Right lobe of liver (tissue), 6 donors: ENCODE results near the gene NRXN3. TPM values are rescaled to one million over a fixed set of nuclear protein-coding genes. Genes with fewer than 3 reads are reported as not detected.

Source experiments
- ATAC-seq, 4 donors: fragments of 200-7000 bp; cut with Tn5 transposase; one replicate each; pipeline ENCODE4 v1.9.1; 2020; ENCODE audit warnings: mild to moderate bottlenecking in 4 of 4, moderate library complexity in 4 of 4
- DNase-seq, 3 donors: peaks; one replicate each; pipeline ENCODE4 v3.0.0-alpha.2; 2020
- H3K27ac ChIP-seq, 3 donors: fragments of 200-600 bp; one replicate each; pipeline ENCODE4 v1.8.0; 2022
- H3K27me3 ChIP-seq, 2 donors: fragments of 200-600 bp; one replicate each; pipeline ENCODE4 v1.8.0; 2022
- H3K36me3 ChIP-seq, 4 donors: fragments of 200-600 bp; sonication (generic) in 1 of 4; one replicate each; pipeline versions ENCODE4 v1.5.1 to v1.8.0; 2017 to 2022; ENCODE audit warnings: control low read depth in 1 of 4
- H3K4me1 ChIP-seq, 4 donors: fragments of 200-600 bp; sonication (generic) in 1 of 4; one replicate each; pipeline versions ENCODE4 v1.5.1 to v1.8.0; 2017 to 2022; ENCODE audit warnings: control low read depth in 1 of 4
- H3K4me3 ChIP-seq, 3 donors: fragments of 200-600 bp; one replicate each; pipeline ENCODE4 v1.8.0; 2022
- H3K9me3 ChIP-seq, 4 donors: fragments of 200-600 bp; sonication (generic) in 1 of 4; one replicate each; pipeline versions ENCODE4 v1.5.1 to v1.8.0; 2017 to 2022; ENCODE audit warnings: control low read depth in 1 of 4
- CTCF ChIP-seq, 4 donors: fragments of 200-600 bp in 3 of 4; fragments of 450-650 bp in 1 of 4; IDR thresholded peaks; one replicate each; pipeline versions ENCODE4 v1.5.1 to v1.8.0; 2016 to 2022; ENCODE audit warnings: antibody characterized with exemption in 4 of 4, mild to moderate bottlenecking in 2 of 4
- POLR2A ChIP-seq: fragments of 450-650 bp; IDR thresholded peaks from one replicate; pipeline ENCODE4 v1.6.1; 2017; ENCODE audit warnings: antibody characterized with exemption, mild to moderate bottlenecking
- WGBS: methylation state at CpG from one replicate; pipeline ENCODE4 v1.1.6; 2018; ENCODE audit warnings: low coverage, low lambda C conversion rate; ENCODE audit not compliant: insufficient coverage; ENCODE audit errors: missing lambda C conversion rate; 5-methylcytosine and 5-hydroxymethylcytosine counted together
- intact Hi-C, 2 donors: fragments of 100-400 bp; cut with DNase I; formaldehyde crosslinking; loops; one replicate each; pipeline versions ENCODE4 v1.11.2 to v1.14.1; 2022
- total RNA-seq, 6 experiments: library from RNA; depleted of rRNA in 2 of 6; stranded (reverse); fragments of >200 nt in 2 of 6; fragmentation: NEBNext Ultra II Directional in 3 of 6; extraction: Animal tissue kit (Norgen Biotek cat#: 25700) in 3 of 6; gene quantifications; one replicate each; pipeline versions ENCODE4 v1.1.0 to v1.2.4, GENCODE V29; 2016 to 2023
- donor health status: DM: no; HTN: yes; CAD: no.
- donor health status: DM: no; HTN: no; CAD: no.
- donor health status: DM: no; HTN: no; CAD: no.
- donor health status: DM: no; HTN: yes; CAD: no.
- donor health status: DM: no; HTN: yes; CAD: no.

Gene NRXN3
- total RNA-seq, 6 experiments from 2014 or later: 0.06 to 0.51 (median 0.23) TPM; not detected in 1

GRCh38 chr14:79862045-79862444, 1691.9 kb downstream of the NRXN3 start:
- H3K9me3 ChIP-seq: no peaks in the 10 kb centered on the region
- ATAC-seq: no peak
- DNase-seq: no peak
- H3K27ac ChIP-seq: no peak overlapping the region
- no peaks in the 10 kb centered on the region for H3K27me3 ChIP-seq
- 40% methylated on average over 1 of the region's 12 CpGs for WGBS
- TF ChIP-seq POLR2A (no peak), CTCF (IDR thresholded peaks at IDR 0.05) (no peak)
- H3K4me1 ChIP-seq: no peaks in the 10 kb centered on the region
- no peak overlapping the region for H3K4me3 ChIP-seq
- intact Hi-C loops: no loop called here
- H3K36me3 ChIP-seq: no peaks in the 10 kb centered on the region

- no peak for DNase-seq
- peaks cover 0 to 3% (median 0%) of the 10 kb centered on the region in 4 donors for H3K9me3 ChIP-seq
- ATAC-seq: no peak
- intact Hi-C loops: no loop called here
- no peaks in the 10 kb centered on the region for H3K27me3 ChIP-seq
- WGBS: 38% methylated on average over 1 of the region's 1 CpG
- TF ChIP-seq CTCF (IDR thresholded peaks at IDR 0.05) (no peak), POLR2A (no peak)
- H3K36me3 ChIP-seq: no peaks in the 10 kb centered on the region
- H3K27ac ChIP-seq: no peak overlapping the region
- no peaks in the 10 kb centered on the region for H3K4me1 ChIP-seq
- no peak overlapping the region for H3K4me3 ChIP-seq
Measured at GRCh38 chr14:79871136-79871535, 1701.0 kb downstream of the NRXN3 start.

- H3K4me3 ChIP-seq: no peak overlapping the region
- no peaks in the 10 kb centered on the region for H3K27me3 ChIP-seq
- no peak for ATAC-seq
- DNase-seq: no peak
- no peaks in the 10 kb centered on the region for H3K4me1 ChIP-seq
- H3K9me3 ChIP-seq: peaks cover 0 to 3% (median 0%) of the 10 kb centered on the region in 4 donors
- intact Hi-C loops: no loop called here
- H3K36me3 ChIP-seq: no peaks in the 10 kb centered on the region
- H3K27ac ChIP-seq: no peak overlapping the region
- TF ChIP-seq POLR2A: no peak
Measured at GRCh38 chr14:79878229-79878628, 1708.1 kb downstream of the NRXN3 start.

- peaks cover 0 to 3% (median 0%) of the 10 kb centered on the region in 4 donors for H3K9me3 ChIP-seq
- intact Hi-C loops: no loop called here
- no peak overlapping the region for H3K27ac ChIP-seq
- no peak for TF ChIP-seq POLR2A
- no peak for TF ChIP-seq CTCF (IDR thresholded peaks at IDR 0.05)
- no peak for ATAC-seq
- no peaks in the 10 kb centered on the region for H3K27me3 ChIP-seq
- H3K36me3 ChIP-seq: no peaks in the 10 kb centered on the region
- no peaks in the 10 kb centered on the region for H3K4me1 ChIP-seq
- no peak for DNase-seq
- no peak overlapping the region for H3K4me3 ChIP-seq
- WGBS: 57% methylated on average over 2 of the region's 2 CpGs
Measured at GRCh38 chr14:79878785-79879184, 1708.6 kb downstream of the NRXN3 start.

GRCh38 chr14:79881299-79881698, 1711.1 kb downstream of the NRXN3 start:
- no peak for ATAC-seq
- 37% methylated on average over 4 of the region's 4 CpGs for WGBS
- H3K27ac ChIP-seq: no peak overlapping the region
- H3K4me1 ChIP-seq: no peaks in the 10 kb centered on the region
- TF ChIP-seq POLR2A: no peak
- TF ChIP-seq CTCF (IDR thresholded peaks at IDR 0.05): no peak
- H3K27me3 ChIP-seq: no peaks in the 10 kb centered on the region
- no peaks in the 10 kb centered on the region for H3K36me3 ChIP-seq
- no peak for DNase-seq
- H3K4me3 ChIP-seq: no peak overlapping the region
- no peaks in the 10 kb centered on the region for H3K9me3 ChIP-seq
- intact Hi-C loops: no loop called here
